HepG2 (cell line): ENCODE data around the gene RDH12. TPM values are rescaled to one million over a fixed set of nuclear protein-coding genes. Genes with fewer than 3 reads are reported as not detected.

ENCODE experiments used
- GFI1 ChIP-seq: sonication (generic); formaldehyde crosslinking; IDR thresholded peaks from 2 replicates; pipeline ENCODE4 v1.5.0; 2020; ENCODE audit warnings: missing genetic modification reagents, mild to moderate bottlenecking, borderline replicate concordance
- JARID2 ChIP-seq: sonication (generic); formaldehyde crosslinking; IDR thresholded peaks from 2 replicates; pipeline ENCODE4 v1.8.1; 2023; ENCODE audit warnings: missing genetic modification reagents, inconsistent platforms; ENCODE audit not compliant: insufficient replicate concordance
- KDM5A ChIP-seq: fragments of 200-600 bp; sonication (generic); IDR thresholded peaks from 2 replicates; pipeline ENCODE4 v1.7.0; 2018; ENCODE audit warnings: antibody characterized with exemption, mild to moderate bottlenecking, low read length, borderline replicate concordance
- MBNL3 ChIP-seq: fragments of 250-450 bp; sonication (Bioruptor Pico); conservative IDR thresholded peaks from 2 replicates; pipeline ENCODE4 v1.8.0; 2022; ENCODE audit warnings: mild to moderate bottlenecking, inconsistent platforms
- NCOA5 ChIP-seq: sonication (generic); formaldehyde crosslinking; IDR thresholded peaks from 2 replicates; pipeline ENCODE4 v1.4.0; 2020; ENCODE audit warnings: missing genetic modification reagents
- NKX3-1 ChIP-seq: sonication (generic); formaldehyde crosslinking; IDR thresholded peaks from 2 replicates; pipeline ENCODE4 v1.5.0; 2020; ENCODE audit warnings: missing genetic modification reagents
- SIX1 ChIP-seq: sonication (generic); formaldehyde crosslinking; IDR thresholded peaks from 2 replicates; pipeline ENCODE4 v1.4.0; 2020; ENCODE audit warnings: missing genetic modification reagents, borderline replicate concordance
- ZNF331 ChIP-seq: sonication (generic); formaldehyde crosslinking; IDR thresholded peaks from 2 replicates; pipeline ENCODE4 v1.4.0; 2020; ENCODE audit warnings: missing genetic modification reagents
- ZNF557 ChIP-seq: sonication (generic); formaldehyde crosslinking; IDR thresholded peaks from 2 replicates; pipeline ENCODE4 v1.4.0; 2020; ENCODE audit warnings: missing genetic modification reagents
- ZNF792 ChIP-seq: IDR thresholded peaks from 2 replicates; pipeline ENCODE4 v1.6.1; 2016
- polyA plus RNA-seq, 8 experiments: library from polyadenylated mRNA; depleted of rRNA in 3 of 8; stranded (reverse) in 7 of 8; unstranded in 1 of 8; fragments of >200 nt; fragmentation: Illumina TruSeq in 4 of 8; extraction: Trizol in 4 of 8; gene quantifications; 2 replicates each; pipeline versions ENCODE4 v1.2.1 to v1.2.3, GENCODE V29; 2011 to 2016; ENCODE audit warnings: low read depth in 4 of 8, missing spikeins in 1 of 8, mixed read lengths in 1 of 8; ENCODE audit not compliant: insufficient read depth in 1 of 8
- total RNA-seq, 5 experiments: library from RNA; depleted of rRNA; stranded (reverse); fragments of >200 nt; fragmentation: Illumina TruSeq; extraction: Trizol; gene quantifications; 2 replicates each; pipeline ENCODE4 v1.2.3, GENCODE V29; 2016; ENCODE audit warnings: low read depth in 1 of 5
- TF ChIP-seq, protein P1 (sequence below): sonication (generic); formaldehyde crosslinking; IDR thresholded peaks from 2 replicates; pipeline ENCODE4 v1.8.1; 2022; ENCODE audit warnings: low read depth, mild to moderate bottlenecking, missing genetic modification reagents
- TF ChIP-seq, protein P2 (sequence below): IDR thresholded peaks from 2 replicates; pipeline ENCODE4 v1.6.1; 2016; ENCODE audit warnings: low read depth, control low read depth
- TF ChIP-seq, protein P3 (sequence below): sonication (generic); formaldehyde crosslinking; IDR thresholded peaks from 2 replicates; pipeline ENCODE4 v1.8.1; 2023; ENCODE audit warnings: mild to moderate bottlenecking, missing genetic modification reagents
- TF ChIP-seq, protein P4 (sequence below): sonication (generic); formaldehyde crosslinking; IDR thresholded peaks from 2 replicates; pipeline ENCODE4 v1.4.0; 2020; ENCODE audit warnings: missing genetic modification reagents
- TF ChIP-seq, protein P5 (sequence below): sonication (generic); formaldehyde crosslinking; IDR thresholded peaks from 2 replicates; pipeline ENCODE4 v1.4.0; 2020; ENCODE audit warnings: missing genetic modification reagents
- TF ChIP-seq, protein P6 (sequence below): sonication (generic); formaldehyde crosslinking; IDR thresholded peaks from 2 replicates; pipeline ENCODE4 v1.5.1; 2020; ENCODE audit warnings: mild to moderate bottlenecking, moderate library complexity, missing genetic modification reagents

RDH12 gene
- total and polyA plus RNA-seq, 2 of the 13 experiments (the other 11 are each of a cell fraction or from before 2014, with no cell fraction given): 1.6 to 2.1 TPM

DNA sequence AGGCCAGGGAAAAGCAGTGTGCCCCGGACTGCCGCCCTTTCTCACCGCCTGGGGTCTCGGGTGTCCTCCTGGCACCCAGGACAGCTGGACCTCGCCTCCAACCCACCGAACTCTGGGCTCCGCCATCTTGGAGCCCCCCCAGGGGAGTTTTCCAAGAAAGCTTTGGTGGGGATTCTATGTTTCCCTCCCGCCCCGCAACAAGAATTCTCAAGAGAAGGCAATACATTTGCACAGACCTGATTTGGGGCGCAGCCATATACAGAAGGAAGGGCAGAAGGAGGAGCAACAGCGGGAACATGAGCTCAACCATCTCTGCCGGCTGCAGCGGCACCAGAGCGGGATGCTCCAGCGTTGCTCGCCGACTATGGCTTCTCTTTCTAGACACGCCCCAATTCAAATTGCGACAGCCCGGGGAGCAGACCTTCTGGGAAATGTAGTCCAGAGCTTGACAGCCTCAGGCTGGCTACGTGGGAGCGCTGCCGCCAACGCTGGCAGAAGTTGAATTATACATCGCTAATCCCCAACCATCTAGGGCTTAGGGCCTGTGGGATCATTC, 6.2 kb upstream of the RDH12 start, which contains the start of gene RDH11 (continued):
- no peak for TF ChIP-seq MBNL3
- TF ChIP-seq ZNF557 (CRISPR knock-in tag): no peak
- TF ChIP-seq, protein P1, sequence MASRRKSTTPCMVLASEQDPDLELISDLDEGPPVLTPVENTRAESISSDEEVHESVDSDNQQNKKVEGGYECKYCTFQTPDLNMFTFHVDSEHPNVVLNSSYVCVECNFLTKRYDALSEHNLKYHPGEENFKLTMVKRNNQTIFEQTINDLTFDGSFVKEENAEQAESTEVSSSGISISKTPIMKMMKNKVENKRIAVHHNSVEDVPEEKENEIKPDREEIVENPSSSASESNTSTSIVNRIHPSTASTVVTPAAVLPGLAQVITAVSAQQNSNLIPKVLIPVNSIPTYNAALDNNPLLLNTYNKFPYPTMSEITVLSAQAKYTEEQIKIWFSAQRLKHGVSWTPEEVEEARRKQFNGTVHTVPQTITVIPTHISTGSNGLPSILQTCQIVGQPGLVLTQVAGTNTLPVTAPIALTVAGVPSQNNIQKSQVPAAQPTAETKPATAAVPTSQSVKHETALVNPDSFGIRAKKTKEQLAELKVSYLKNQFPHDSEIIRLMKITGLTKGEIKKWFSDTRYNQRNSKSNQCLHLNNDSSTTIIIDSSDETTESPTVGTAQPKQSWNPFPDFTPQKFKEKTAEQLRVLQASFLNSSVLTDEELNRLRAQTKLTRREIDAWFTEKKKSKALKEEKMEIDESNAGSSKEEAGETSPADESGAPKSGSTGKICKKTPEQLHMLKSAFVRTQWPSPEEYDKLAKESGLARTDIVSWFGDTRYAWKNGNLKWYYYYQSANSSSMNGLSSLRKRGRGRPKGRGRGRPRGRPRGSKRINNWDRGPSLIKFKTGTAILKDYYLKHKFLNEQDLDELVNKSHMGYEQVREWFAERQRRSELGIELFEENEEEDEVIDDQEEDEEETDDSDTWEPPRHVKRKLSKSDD: peak; percentile 71; the same call in 1 of the 2 replicates
- TF ChIP-seq, protein P2, sequence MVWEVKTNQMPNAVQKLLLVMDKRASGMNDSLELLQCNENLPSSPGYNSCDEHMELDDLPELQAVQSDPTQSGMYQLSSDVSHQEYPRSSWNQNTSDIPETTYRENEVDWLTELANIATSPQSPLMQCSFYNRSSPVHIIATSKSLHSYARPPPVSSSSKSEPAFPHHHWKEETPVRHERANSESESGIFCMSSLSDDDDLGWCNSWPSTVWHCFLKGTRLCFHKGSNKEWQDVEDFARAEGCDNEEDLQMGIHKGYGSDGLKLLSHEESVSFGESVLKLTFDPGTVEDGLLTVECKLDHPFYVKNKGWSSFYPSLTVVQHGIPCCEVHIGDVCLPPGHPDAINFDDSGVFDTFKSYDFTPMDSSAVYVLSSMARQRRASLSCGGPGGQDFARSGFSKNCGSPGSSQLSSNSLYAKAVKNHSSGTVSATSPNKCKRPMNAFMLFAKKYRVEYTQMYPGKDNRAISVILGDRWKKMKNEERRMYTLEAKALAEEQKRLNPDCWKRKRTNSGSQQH (CRISPR knock-in tag): 0 out of 2 replicates have a peak, but pooled peaks have one; percentile 49
- TF ChIP-seq KDM5A: peak; percentile 76; the same call in 1 of the 2 replicates
- TF ChIP-seq, protein P3, sequence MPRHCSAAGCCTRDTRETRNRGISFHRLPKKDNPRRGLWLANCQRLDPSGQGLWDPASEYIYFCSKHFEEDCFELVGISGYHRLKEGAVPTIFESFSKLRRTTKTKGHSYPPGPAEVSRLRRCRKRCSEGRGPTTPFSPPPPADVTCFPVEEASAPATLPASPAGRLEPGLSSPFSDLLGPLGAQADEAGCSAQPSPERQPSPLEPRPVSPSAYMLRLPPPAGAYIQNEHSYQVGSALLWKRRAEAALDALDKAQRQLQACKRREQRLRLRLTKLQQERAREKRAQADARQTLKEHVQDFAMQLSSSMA (CRISPR knock-in tag): no peak
- no peak for TF ChIP-seq NCOA5 (CRISPR knock-in tag)
- TF ChIP-seq, protein P4, sequence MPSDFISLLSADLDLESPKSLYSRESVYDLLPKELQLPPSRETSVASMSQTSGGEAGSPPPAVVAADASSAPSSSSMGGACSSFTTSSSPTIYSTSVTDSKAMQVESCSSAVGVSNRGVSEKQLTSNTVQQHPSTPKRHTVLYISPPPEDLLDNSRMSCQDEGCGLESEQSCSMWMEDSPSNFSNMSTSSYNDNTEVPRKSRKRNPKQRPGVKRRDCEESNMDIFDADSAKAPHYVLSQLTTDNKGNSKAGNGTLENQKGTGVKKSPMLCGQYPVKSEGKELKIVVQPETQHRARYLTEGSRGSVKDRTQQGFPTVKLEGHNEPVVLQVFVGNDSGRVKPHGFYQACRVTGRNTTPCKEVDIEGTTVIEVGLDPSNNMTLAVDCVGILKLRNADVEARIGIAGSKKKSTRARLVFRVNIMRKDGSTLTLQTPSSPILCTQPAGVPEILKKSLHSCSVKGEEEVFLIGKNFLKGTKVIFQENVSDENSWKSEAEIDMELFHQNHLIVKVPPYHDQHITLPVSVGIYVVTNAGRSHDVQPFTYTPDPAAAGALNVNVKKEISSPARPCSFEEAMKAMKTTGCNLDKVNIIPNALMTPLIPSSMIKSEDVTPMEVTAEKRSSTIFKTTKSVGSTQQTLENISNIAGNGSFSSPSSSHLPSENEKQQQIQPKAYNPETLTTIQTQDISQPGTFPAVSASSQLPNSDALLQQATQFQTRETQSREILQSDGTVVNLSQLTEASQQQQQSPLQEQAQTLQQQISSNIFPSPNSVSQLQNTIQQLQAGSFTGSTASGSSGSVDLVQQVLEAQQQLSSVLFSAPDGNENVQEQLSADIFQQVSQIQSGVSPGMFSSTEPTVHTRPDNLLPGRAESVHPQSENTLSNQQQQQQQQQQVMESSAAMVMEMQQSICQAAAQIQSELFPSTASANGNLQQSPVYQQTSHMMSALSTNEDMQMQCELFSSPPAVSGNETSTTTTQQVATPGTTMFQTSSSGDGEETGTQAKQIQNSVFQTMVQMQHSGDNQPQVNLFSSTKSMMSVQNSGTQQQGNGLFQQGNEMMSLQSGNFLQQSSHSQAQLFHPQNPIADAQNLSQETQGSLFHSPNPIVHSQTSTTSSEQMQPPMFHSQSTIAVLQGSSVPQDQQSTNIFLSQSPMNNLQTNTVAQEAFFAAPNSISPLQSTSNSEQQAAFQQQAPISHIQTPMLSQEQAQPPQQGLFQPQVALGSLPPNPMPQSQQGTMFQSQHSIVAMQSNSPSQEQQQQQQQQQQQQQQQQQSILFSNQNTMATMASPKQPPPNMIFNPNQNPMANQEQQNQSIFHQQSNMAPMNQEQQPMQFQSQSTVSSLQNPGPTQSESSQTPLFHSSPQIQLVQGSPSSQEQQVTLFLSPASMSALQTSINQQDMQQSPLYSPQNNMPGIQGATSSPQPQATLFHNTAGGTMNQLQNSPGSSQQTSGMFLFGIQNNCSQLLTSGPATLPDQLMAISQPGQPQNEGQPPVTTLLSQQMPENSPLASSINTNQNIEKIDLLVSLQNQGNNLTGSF (CRISPR knock-in tag): no peak
- TF ChIP-seq NKX3-1: no peak; the same call in 1 of the 2 replicates
- TF ChIP-seq GFI1 (CRISPR knock-in tag): no peak
- TF ChIP-seq JARID2 (CRISPR knock-in tag): no peak
- TF ChIP-seq ZNF331 (CRISPR knock-in tag): peak; percentile 74
- TF ChIP-seq SIX1 (CRISPR knock-in tag): no peak
- peak; percentile 38; the same call in 1 of the 2 replicates for TF ChIP-seq ZNF792 (CRISPR knock-in tag)
- TF ChIP-seq, protein P5, sequence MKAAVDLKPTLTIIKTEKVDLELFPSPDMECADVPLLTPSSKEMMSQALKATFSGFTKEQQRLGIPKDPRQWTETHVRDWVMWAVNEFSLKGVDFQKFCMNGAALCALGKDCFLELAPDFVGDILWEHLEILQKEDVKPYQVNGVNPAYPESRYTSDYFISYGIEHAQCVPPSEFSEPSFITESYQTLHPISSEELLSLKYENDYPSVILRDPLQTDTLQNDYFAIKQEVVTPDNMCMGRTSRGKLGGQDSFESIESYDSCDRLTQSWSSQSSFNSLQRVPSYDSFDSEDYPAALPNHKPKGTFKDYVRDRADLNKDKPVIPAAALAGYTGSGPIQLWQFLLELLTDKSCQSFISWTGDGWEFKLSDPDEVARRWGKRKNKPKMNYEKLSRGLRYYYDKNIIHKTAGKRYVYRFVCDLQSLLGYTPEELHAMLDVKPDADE: no peak
- TF ChIP-seq, protein P6, sequence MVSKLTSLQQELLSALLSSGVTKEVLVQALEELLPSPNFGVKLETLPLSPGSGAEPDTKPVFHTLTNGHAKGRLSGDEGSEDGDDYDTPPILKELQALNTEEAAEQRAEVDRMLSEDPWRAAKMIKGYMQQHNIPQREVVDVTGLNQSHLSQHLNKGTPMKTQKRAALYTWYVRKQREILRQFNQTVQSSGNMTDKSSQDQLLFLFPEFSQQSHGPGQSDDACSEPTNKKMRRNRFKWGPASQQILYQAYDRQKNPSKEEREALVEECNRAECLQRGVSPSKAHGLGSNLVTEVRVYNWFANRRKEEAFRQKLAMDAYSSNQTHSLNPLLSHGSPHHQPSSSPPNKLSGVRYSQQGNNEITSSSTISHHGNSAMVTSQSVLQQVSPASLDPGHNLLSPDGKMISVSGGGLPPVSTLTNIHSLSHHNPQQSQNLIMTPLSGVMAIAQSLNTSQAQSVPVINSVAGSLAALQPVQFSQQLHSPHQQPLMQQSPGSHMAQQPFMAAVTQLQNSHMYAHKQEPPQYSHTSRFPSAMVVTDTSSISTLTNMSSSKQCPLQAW: no peak; the same call in 1 of the 2 replicates
